SU-DHL-6 (cell line): ENCODE measurements around the gene CARMIL1.

ENCODE experiments used
- H2AFZ ChIP-seq: fragments of 200-600 bp; sonication (generic); 2 replicates; pipeline ENCODE4 v1.6.1; 2014; ENCODE audit warnings: low read depth, mild to moderate bottlenecking, moderate library complexity, mixed read lengths, antibody characterized with exemption, low read length; ENCODE audit not compliant: severe bottlenecking
- H3F3A ChIP-seq: fragments of 200-600 bp; shearing (Covaris generic); 2 replicates; pipeline ENCODE4 v1.6.0; 2016; ENCODE audit warnings: antibody characterized with exemption, mild to moderate bottlenecking; ENCODE audit not compliant: insufficient read depth
- H3K27ac ChIP-seq: fragments of 200-600 bp; sonication (generic); 2 replicates; pipeline ENCODE4 v1.5.1; 2016; ENCODE audit warnings: low read depth, mild to moderate bottlenecking, low read length, moderate library complexity, mixed read lengths
- H3K27me3 ChIP-seq: fragments of 200-600 bp; sonication (generic), shearing (Covaris generic); 2 replicates; pipeline ENCODE4 v1.6.0; 2014; ENCODE audit warnings: mild to moderate bottlenecking, low read length
- H3K36me3 ChIP-seq: fragments of 200-600 bp; sonication (generic); 2 replicates; pipeline ENCODE4 v1.6.1; 2014; ENCODE audit warnings: mild to moderate bottlenecking, low read length, mixed read lengths
- H3K4me2 ChIP-seq: fragments of 300-600, 200-600 bp; shearing (Covaris generic), sonication (generic); 2 replicates; pipeline ENCODE4 v1.6.0; 2014; ENCODE audit warnings: low read length, low read depth, mild to moderate bottlenecking; ENCODE audit not compliant: poor library complexity, severe bottlenecking
- H3K4me3 ChIP-seq: fragments of 200-600 bp; sonication (generic); 2 replicates; pipeline ENCODE4 v1.5.1; 2014; ENCODE audit warnings: antibody characterized with exemption, low read length, mild to moderate bottlenecking, mixed read lengths; ENCODE audit not compliant: insufficient read depth, poor library complexity, severe bottlenecking
- H3K79me2 ChIP-seq: fragments of 200-600 bp; sonication (generic); 2 replicates; pipeline ENCODE4 v1.6.1; 2014; ENCODE audit warnings: mild to moderate bottlenecking, low read length, moderate library complexity; ENCODE audit not compliant: insufficient read depth
- H3K9ac ChIP-seq: fragments of 200-600 bp; sonication (generic); 2 replicates; pipeline ENCODE4 v1.7.0; 2014; ENCODE audit warnings: mild to moderate bottlenecking, low read length
- H3K9me2 ChIP-seq: fragments of 200-600 bp; sonication (generic); replicated peaks from 2 replicates; pipeline ENCODE4 v1.6.1; 2014; ENCODE audit warnings: low read length; ENCODE audit not compliant: insufficient read depth
- H3K9me3 ChIP-seq: fragments of 200-600 bp; sonication (generic); 2 replicates; pipeline ENCODE4 v1.6.1; 2014; ENCODE audit warnings: low read length, mixed read lengths; ENCODE audit not compliant: insufficient read depth
- H4K20me1 ChIP-seq: fragments of 200-600 bp; sonication (generic); 2 replicates; pipeline ENCODE4 v1.6.1; 2014; ENCODE audit warnings: low read depth, mild to moderate bottlenecking, antibody characterized with exemption, low read length, moderate library complexity, mixed read lengths
- CTCF ChIP-seq: fragments of 200-600 bp; sonication (generic); IDR thresholded peaks from one replicate; pipeline ENCODE4 v1.5.1; 2017; ENCODE audit warnings: antibody characterized with exemption, mild to moderate bottlenecking, low read length, moderate library complexity; ENCODE audit not compliant: insufficient read depth, poor library complexity, severe bottlenecking
- EZH2phosphoT487 ChIP-seq: fragments of 200-600 bp; sonication (generic), shearing (Covaris generic); conservative IDR thresholded peaks from 2 replicates; pipeline ENCODE4 v1.6.1; 2018; ENCODE audit warnings: mild to moderate bottlenecking, antibody characterized with exemption, low read length, moderate library complexity, mixed read lengths

The CARMIL1 gene

GRCh38 chr6:25239498-25239897 lies 39.7 kb upstream of the CARMIL1 start:
- Histone ChIP-seq H3K9ac (no peak overlapping the region), H3K4me2 (no peak overlapping the region), H2AFZ (no peak overlapping the region), H3K79me2 (no peaks in the 10 kb centered on the region), H3K9me2 (no peaks in the 10 kb centered on the region), H3K9me3 (no peaks in the 10 kb centered on the region), H3K4me3 (no peak overlapping the region), H3K27me3 (no peaks in the 10 kb centered on the region), H3K36me3 (no peaks in the 10 kb centered on the region), H3F3A (no peaks in the 10 kb centered on the region), H3K27ac (no peak overlapping the region), H4K20me1 (no peaks in the 10 kb centered on the region)
- no peak for TF ChIP-seq EZH2phosphoT487
- no peak for TF ChIP-seq CTCF

GRCh38 chr6:25242567-25242966 lies 36.6 kb upstream of the CARMIL1 start:
- H3K9me3 ChIP-seq = no peaks in the 10 kb centered on the region
- no peak overlapping the region for H2AFZ ChIP-seq
- TF ChIP-seq EZH2phosphoT487 (no peak), CTCF (no peak)
- H3K36me3 ChIP-seq = no peaks in the 10 kb centered on the region
- no peaks in the 10 kb centered on the region for H3K9me2 ChIP-seq
- no peak overlapping the region for H3K4me2 ChIP-seq
- no peak overlapping the region for H3K27ac ChIP-seq
- H3K9ac ChIP-seq = no peak overlapping the region
- H3F3A ChIP-seq = no peaks in the 10 kb centered on the region
- H4K20me1 ChIP-seq = no peaks in the 10 kb centered on the region
- H3K4me3 ChIP-seq = no peak overlapping the region
- H3K79me2 ChIP-seq = no peaks in the 10 kb centered on the region
- no peaks in the 10 kb centered on the region for H3K27me3 ChIP-seq

GRCh38 chr6:25244865-25245264 lies 34.3 kb upstream of the CARMIL1 start:
- H3K27me3 ChIP-seq = no peaks in the 10 kb centered on the region
- H3K4me2 ChIP-seq = no peak overlapping the region
- no peak overlapping the region for H2AFZ ChIP-seq
- no peaks in the 10 kb centered on the region for H3K36me3 ChIP-seq
- no peak overlapping the region for H3K4me3 ChIP-seq
- H3K9ac ChIP-seq = no peak overlapping the region
- H3K9me2 ChIP-seq = no peaks in the 10 kb centered on the region
- H3K9me3 ChIP-seq = no peaks in the 10 kb centered on the region
- TF ChIP-seq EZH2phosphoT487 = no peak
- no peak for TF ChIP-seq CTCF
- no peaks in the 10 kb centered on the region for H3F3A ChIP-seq
- no peak overlapping the region for H3K27ac ChIP-seq
- no peaks in the 10 kb centered on the region for H3K79me2 ChIP-seq
- no peaks in the 10 kb centered on the region for H4K20me1 ChIP-seq
